RWPE1 (cell line): ENCODE measurements around the gene IMMP2L.

ENCODE experiments used
- CTCF ChIA-PET: fragments of 350-600 bp; sonication (Branson Sonifier 250); formaldehyde crosslinking; extraction: SDS; loops from one replicate; lab custom pipeline; 2021; lab: Yijun Ruan, JAX
- POLR2A ChIA-PET: fragments of 400-600 bp; formaldehyde crosslinking; extraction: SDS; loops from one replicate; lab custom pipeline; 2020; ENCODE audit warnings: antibody characterized with exemption; ENCODE audit not compliant: low non-redundant PET; lab: Yijun Ruan, JAX
- DNase-seq: peaks from one replicate; pipeline ENCODE4 v3.0.0; 2012; ENCODE audit warnings: low spot score
- H3K27ac ChIP-seq: fragments of 450-650 bp; 2 replicates; pipeline ENCODE4 v1.5.1; 2017
- TF ChIP-seq, protein P1 (sequence below): fragments of 450-650 bp; conservative IDR thresholded peaks from 2 replicates; pipeline ENCODE4 v1.5.1; 2017; ENCODE audit warnings: low read depth, mild to moderate bottlenecking

The IMMP2L gene

DNA sequence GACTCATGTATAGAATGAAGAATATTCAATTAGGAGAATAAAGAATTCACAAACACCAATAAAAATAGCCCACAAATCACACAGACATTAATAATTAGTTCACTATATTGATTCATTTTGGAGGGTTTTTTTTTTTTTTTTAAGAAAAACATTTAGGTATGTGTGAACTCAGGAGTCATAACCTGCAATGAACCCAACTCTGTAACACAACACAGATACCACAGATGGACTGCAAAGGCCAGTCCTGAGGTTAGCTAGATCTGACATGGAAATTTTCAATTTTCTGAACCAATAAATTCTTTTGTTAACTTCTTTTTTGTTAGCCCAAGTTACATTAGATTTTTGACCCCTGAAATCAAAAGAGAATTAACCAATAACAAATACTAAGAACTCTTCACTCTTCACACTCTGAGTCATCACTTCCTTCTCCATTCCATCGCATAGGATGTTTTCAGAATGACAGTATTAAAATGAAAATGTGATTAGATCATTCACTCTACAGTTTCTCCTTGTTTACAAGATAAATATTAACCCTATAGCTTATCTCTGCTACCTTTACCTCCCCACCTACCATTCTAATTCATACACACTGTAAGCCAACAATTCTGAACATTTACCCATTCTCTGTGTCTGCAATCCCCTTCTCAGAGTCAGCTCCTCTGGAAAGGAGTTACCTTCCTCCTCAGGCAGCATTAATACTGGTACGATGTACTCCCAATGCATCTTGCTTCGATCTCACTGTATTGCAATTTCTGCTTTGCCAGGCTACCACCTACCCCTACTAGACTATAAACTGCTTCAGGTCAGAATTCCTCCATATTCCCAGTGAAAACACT is 329.8 kb downstream of the IMMP2L start:
- ChIA-PET CTCF (no interaction called here), POLR2A (interaction anchor here (0.7 kb wide), 1 partner anchor 100 kb away, joined by 7 read pairs; no protein-coding TSS in a partner anchor)
- H3K27ac ChIP-seq = no peak overlapping the region
- TF ChIP-seq, protein P1, sequence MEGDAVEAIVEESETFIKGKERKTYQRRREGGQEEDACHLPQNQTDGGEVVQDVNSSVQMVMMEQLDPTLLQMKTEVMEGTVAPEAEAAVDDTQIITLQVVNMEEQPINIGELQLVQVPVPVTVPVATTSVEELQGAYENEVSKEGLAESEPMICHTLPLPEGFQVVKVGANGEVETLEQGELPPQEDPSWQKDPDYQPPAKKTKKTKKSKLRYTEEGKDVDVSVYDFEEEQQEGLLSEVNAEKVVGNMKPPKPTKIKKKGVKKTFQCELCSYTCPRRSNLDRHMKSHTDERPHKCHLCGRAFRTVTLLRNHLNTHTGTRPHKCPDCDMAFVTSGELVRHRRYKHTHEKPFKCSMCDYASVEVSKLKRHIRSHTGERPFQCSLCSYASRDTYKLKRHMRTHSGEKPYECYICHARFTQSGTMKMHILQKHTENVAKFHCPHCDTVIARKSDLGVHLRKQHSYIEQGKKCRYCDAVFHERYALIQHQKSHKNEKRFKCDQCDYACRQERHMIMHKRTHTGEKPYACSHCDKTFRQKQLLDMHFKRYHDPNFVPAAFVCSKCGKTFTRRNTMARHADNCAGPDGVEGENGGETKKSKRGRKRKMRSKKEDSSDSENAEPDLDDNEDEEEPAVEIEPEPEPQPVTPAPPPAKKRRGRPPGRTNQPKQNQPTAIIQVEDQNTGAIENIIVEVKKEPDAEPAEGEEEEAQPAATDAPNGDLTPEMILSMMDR = no peak
- DNase-seq = peak; percentile 19

DNA sequence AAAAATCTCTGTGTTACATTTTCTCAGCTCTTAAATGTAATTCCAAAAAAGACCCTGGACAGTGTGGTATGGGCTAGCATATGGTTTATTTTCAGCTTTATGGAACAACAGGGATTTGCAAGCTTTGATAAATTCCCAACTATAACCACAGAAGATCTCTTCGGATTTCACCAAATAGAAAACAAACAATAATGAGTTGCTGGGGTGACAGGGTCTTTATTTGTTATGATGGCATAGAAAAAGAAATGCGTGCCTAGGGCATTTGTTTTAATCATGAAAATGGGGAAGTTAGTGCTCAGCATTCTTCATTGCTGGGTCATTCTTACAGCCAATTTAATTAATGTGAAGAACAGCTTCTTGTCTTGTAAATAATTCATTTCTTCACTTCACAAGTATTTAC is 332.4 kb downstream of the IMMP2L start:
- CTCF ChIA-PET = no interaction called here
- POLR2A ChIA-PET = no interaction called here
- TF ChIP-seq, protein P1 = no peak
- no peak for DNase-seq
- no peak overlapping the region for H3K27ac ChIP-seq

DNA sequence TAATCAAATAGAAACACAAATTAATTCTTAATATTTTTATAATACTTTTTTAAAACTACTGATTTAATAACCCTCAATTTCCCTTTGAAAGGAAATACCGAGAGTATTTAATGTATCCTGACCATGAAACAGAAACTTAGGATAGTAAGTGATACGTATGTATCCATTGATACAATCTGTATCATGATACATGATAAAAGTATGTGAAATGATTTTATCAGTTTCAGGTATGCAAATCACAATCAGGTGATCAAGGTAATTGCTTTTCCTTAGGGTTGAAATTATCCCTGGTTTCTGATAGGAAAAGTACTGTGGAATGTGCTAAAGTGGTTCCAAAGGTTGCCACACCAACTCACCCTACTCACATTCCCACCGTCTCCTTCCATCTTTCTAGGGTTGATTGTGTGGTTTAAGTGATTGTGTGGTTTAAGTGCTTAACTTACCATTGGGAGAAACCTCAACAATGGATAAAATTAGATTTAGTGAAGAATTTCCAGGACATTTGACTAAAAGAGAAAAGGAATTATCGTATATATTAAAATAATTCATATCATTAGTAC is 333.0 kb downstream of the IMMP2L start:
- H3K27ac ChIP-seq = no peak overlapping the region
- TF ChIP-seq, protein P1 = no peak
- POLR2A ChIA-PET = no interaction called here
- no peak for DNase-seq
- CTCF ChIA-PET = no interaction called here

DNA sequence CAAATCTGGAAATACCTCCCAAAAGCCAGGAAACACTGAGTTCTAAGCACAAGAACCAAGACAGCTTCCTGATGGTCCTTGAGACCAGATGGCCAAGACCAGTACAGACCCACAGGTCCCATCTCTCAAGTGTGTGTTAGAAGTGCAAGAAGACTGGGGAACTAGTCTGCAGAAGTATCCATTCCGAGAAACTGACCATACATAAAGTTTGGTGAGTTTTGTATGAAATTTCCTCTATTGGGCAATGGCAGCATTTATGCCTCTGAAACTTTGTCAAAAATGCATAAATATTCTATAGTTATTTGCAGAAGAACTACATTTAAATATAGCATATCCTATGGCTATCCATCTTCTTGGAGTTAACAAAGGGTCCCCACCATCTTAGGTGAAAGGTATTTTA is 333.9 kb downstream of the IMMP2L start:
- ChIA-PET POLR2A (no interaction called here), CTCF (no interaction called here)
- no peak for DNase-seq
- TF ChIP-seq, protein P1 = no peak
- H3K27ac ChIP-seq = no peak overlapping the region

DNA sequence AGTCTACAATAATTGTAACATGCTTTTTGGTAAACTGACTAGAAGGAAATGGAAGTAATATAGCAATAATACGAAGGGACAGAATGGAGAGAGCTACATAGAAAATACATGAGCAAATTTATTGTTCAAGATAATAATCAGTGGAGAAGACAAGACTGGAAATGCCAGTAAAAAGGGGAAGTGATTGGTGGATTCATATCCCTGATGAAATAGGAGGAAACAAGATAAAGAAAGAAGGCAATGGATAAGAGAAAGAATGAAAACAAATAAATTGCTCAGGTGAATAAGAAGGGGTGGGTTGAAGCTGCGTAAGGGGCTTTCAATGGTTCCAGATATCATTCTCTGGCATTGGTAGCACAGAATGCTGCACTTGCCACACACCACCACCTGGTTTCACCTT is 335.5 kb downstream of the IMMP2L start:
- no peak overlapping the region for H3K27ac ChIP-seq
- TF ChIP-seq, protein P1 = no peak
- DNase-seq = no peak
- POLR2A ChIA-PET = no interaction called here
- CTCF ChIA-PET = no interaction called here

DNA sequence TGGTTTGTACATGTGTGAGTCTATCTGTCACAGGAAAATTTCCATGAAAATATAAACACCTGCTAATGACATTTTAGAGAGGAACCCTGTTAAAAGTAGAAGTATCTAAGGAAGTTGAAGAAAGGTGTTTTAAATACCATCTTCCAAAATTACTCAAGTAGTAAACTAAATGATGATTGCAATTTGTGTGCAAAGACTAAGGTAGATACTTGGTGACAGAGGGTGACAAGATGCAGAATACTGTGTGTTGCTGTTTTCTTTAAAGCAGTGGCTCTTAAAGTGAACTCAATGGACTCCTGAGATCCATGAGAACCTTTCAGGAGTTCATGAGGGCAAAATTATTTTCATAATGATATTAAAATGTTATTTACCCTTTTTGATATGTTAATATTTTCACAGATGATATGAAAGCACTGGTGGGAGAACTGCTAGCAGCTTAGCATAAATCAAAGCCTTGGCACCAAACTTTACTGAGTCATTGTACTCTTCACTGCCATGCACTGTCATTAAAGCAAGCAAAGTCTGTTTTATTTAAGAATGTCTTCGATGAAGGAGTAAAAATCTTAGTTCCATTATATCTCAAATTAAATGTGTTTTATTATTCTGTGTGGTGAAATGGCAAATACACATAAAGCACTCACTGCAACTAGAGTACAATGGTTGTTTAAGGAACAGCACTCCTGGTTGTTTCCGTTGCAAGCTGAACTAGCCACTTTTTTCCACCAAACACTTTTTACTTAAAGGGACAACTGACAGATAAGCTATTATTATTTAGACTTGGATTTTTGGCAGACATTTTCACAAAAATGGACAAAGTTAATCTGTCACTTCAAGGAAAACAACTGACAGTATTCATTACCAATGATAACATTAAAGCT is 337.7 kb downstream of the IMMP2L start:
- TF ChIP-seq, protein P1 = no peak
- POLR2A ChIA-PET = no interaction called here
- CTCF ChIA-PET = no interaction called here
- no peak overlapping the region for H3K27ac ChIP-seq
- DNase-seq = no peak
